Measurements from ENCODE around the gene AMY2B. TPM values are rescaled to one million over a fixed set of nuclear protein-coding genes. Genes with fewer than 3 reads are reported as not detected.
"Not testable (repeated sequence)": the region's sequence is repeated elsewhere in the genome, so short reads cannot be mapped to it uniquely, and the experiment has no call there.

Gene AMY2B
- total RNA-seq, 1 donor from 2014 or later: 10.0 TPM

DNA sequence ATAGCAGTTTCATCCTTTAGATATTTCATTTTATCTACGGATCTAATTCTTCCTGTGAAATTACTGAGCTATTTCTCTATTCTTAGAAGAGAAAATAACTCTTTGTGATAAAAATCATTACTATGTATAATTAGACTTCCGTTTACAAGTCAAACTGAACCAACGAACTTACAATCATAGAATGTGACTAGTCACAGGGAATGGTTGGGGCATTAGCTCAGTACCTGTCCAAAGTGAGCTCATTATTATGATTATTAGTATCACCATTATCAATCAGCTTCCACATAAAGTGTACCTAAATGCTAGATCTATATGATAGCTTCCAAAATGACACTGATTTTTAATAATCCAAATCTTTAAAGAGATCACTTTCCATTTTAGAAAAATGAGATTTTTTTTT lies 12.5 kb downstream of the AMY2B start:
- Mint-ChIP-seq H3K9me3 (peaks cover 3% of the 10 kb centered on the region), H3K4me1 (no peaks in the 10 kb centered on the region), H3K36me3 (no peaks in the 10 kb centered on the region), H3K27me3 (ENCODE audit: insufficient read depth, low read depth) (no peaks in the 10 kb centered on the region), H3K4me3 (no peak overlapping the region), H3K27ac (no peak overlapping the region)
- no peak overlapping the region for H3K27ac ChIP-seq
- no peak for TF ChIP-seq CTCF (IDR thresholded peaks at IDR 0.05)
- no peak for TF ChIP-seq EZH2 (IDR thresholded peaks at IDR 0.05)
- no peak for TF ChIP-seq EZH2phosphoT487 (IDR thresholded peaks at IDR 0.05)
- no peak overlapping the region for H3K4me3 ChIP-seq
- no peak overlapping the region for H3K4me2 ChIP-seq
- H3K4me1 ChIP-seq: no peaks in the 10 kb centered on the region
- no peaks in the 10 kb centered on the region for H3K79me2 ChIP-seq (ENCODE audit: low read depth)
- no peaks in the 10 kb centered on the region for H3K27me3 ChIP-seq
- no peaks in the 10 kb centered on the region for H3K36me3 ChIP-seq
- H4K20me1 ChIP-seq (ENCODE audit: low read depth): no peaks in the 10 kb centered on the region
- DNase-seq (ENCODE audit: low spot score): no peak
- no peak overlapping the region for H2AFZ ChIP-seq (replicated peaks)
- no peak overlapping the region for H3K9ac ChIP-seq
- no peaks in the 10 kb centered on the region for H3F3A ChIP-seq (ENCODE audit: low read depth)
- no peaks in the 10 kb centered on the region for H3K9me3 ChIP-seq (ENCODE audit: low read depth)

GRCh38 chr1:103584537-103584936 lies 13.1 kb downstream of the AMY2B start:
- Mint-ChIP-seq H3K9me3 (peaks cover 4% of the 10 kb centered on the region), H3K36me3 (no peaks in the 10 kb centered on the region), H3K27me3 (ENCODE audit: insufficient read depth, low read depth) (no peaks in the 10 kb centered on the region), H3K27ac (no peak overlapping the region), H3K4me1 (no peaks in the 10 kb centered on the region), H3K4me3 (no peak overlapping the region)
- H3K79me2 ChIP-seq (ENCODE audit: low read depth): no peaks in the 10 kb centered on the region
- H3K9me3 ChIP-seq (ENCODE audit: low read depth): no peaks in the 10 kb centered on the region
- no peaks in the 10 kb centered on the region for H3K36me3 ChIP-seq
- no peak for DNase-seq (ENCODE audit: low spot score)
- no peaks in the 10 kb centered on the region for H3K27me3 ChIP-seq
- H3K4me2 ChIP-seq: no peak overlapping the region
- no peak for TF ChIP-seq EZH2 (IDR thresholded peaks at IDR 0.05)
- no peak for TF ChIP-seq EZH2phosphoT487 (IDR thresholded peaks at IDR 0.05)
- TF ChIP-seq CTCF (IDR thresholded peaks at IDR 0.05): no peak
- H2AFZ ChIP-seq (replicated peaks): no peak overlapping the region
- no peaks in the 10 kb centered on the region for H4K20me1 ChIP-seq (ENCODE audit: low read depth)
- no peak overlapping the region for H3K4me3 ChIP-seq
- H3F3A ChIP-seq (ENCODE audit: low read depth): no peaks in the 10 kb centered on the region
- H3K9ac ChIP-seq: no peak overlapping the region
- no peak overlapping the region for H3K27ac ChIP-seq
- H3K4me1 ChIP-seq: no peaks in the 10 kb centered on the region

DNA sequence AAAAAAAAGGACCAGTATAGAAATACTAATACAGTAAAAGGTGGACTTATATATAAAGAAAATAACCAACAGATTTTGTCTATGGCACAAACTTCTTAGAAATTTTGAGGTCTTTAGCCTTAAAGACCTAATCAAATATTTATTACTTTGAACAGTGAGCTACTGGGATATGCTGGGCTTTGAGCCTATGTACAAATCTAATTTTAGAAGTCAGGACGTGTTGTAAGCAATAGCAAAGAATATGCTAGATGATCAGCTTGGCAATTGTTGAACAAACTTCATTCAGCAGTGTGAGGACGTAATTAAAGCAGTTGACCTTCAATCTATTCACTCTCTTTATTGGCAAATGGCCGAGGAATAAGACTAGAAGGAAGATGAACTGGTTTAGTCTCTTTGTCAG lies 31.4 kb downstream of the AMY2B start:
- not testable (repeated sequence) for H3K36me3 Mint-ChIP-seq; H3K79me2 ChIP-seq (ENCODE audit: low read depth); H3F3A ChIP-seq (ENCODE audit: low read depth); H3K9ac ChIP-seq; H3K27me3 Mint-ChIP-seq (ENCODE audit: insufficient read depth, low read depth); H3K36me3 ChIP-seq; H3K4me1 Mint-ChIP-seq; H3K4me3 ChIP-seq; H3K27ac ChIP-seq; H3K27ac Mint-ChIP-seq; H2AFZ ChIP-seq (replicated peaks); H3K9me3 ChIP-seq (ENCODE audit: low read depth); DNase-seq (ENCODE audit: low spot score); H3K4me3 Mint-ChIP-seq; H4K20me1 ChIP-seq (ENCODE audit: low read depth); H3K4me2 ChIP-seq; H3K9me3 Mint-ChIP-seq; H3K27me3 ChIP-seq; H3K4me1 ChIP-seq

DNA sequence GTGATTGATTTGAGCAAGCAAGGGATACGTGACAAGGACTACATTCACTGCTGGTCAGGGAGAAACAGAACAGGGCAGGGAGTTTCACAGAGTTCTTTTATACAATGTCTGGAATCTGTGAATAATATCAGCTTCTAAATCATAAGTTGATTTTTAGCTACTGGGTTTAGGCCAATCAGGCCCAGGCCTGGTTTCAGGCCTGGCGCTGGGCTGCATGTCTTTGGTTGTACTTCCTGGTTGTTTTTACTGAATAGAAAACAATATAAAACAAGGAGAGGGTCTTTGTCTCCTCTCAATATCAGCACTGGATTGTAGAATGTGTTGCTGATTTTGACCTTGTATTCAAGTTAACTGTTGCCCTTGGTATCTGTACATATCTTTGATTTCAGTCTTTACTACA lies 45.0 kb downstream of the AMY2B start:
- H3K9me3 Mint-ChIP-seq: no peaks in the 10 kb centered on the region
- Histone ChIP-seq H3K9ac (no peak overlapping the region), H3K4me2 (no peak overlapping the region), H3K79me2 (ENCODE audit: low read depth) (no peaks in the 10 kb centered on the region), H2AFZ (replicated peaks) (no peak overlapping the region), H3K9me3 (ENCODE audit: low read depth) (no peaks in the 10 kb centered on the region), H3K4me1 (no peaks in the 10 kb centered on the region), H3F3A (ENCODE audit: low read depth) (no peaks in the 10 kb centered on the region), H3K4me3 (no peak overlapping the region), H3K36me3 (no peaks in the 10 kb centered on the region), H3K27me3 (no peaks in the 10 kb centered on the region), H4K20me1 (ENCODE audit: low read depth) (no peaks in the 10 kb centered on the region), H3K27ac (no peak overlapping the region)
- no peak for DNase-seq (ENCODE audit: low spot score)
- TF ChIP-seq EZH2phosphoT487 (IDR thresholded peaks at IDR 0.05) (no peak), EZH2 (IDR thresholded peaks at IDR 0.05) (no peak), CTCF (IDR thresholded peaks at IDR 0.05) (no peak)
- no peak overlapping the region for H3K4me3 Mint-ChIP-seq
- H3K4me1 Mint-ChIP-seq: no peaks in the 10 kb centered on the region
- H3K27me3 Mint-ChIP-seq (ENCODE audit: insufficient read depth, low read depth): no peaks in the 10 kb centered on the region
- no peaks in the 10 kb centered on the region for H3K36me3 Mint-ChIP-seq
- no peak overlapping the region for H3K27ac Mint-ChIP-seq

DNA sequence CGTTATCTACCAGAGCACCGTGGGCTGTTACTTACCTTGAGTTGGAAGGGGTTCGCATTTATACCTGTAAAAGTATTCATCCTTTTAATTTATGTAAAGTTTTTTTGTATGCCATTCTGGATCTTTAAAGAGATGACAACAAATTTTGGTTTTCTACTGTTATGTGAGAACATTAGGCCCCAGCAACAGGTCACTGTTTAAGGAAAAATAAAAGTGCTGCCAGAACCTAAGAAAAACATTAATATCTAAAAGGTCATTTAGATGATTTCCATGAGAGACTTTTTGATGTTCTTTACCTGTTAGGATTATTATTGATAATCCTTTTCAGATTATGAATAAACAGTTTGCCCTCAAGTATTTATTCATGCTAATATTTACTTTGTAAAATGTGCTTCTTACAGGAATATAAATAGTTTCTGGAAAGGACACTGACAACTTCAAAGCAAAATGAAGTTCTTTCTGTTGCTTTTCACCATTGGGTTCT lies 45.6 kb downstream of the AMY2B start, which contains the start of gene AMY2A:
Gene AMY2A, plus strand, starts transcription at position 434 of the 484 bp plus-strand sequence. Its CDS starts 14 bp downstream, at position 448.
- H3K9ac ChIP-seq; H3K9me3 ChIP-seq (ENCODE audit: low read depth); H3K4me3 Mint-ChIP-seq; H3K79me2 ChIP-seq (ENCODE audit: low read depth); H3K27me3 Mint-ChIP-seq (ENCODE audit: insufficient read depth, low read depth); H3K4me2 ChIP-seq; H3K27me3 ChIP-seq; H3K27ac Mint-ChIP-seq; H3K4me3 ChIP-seq; H3K9me3 Mint-ChIP-seq; H4K20me1 ChIP-seq (ENCODE audit: low read depth); H3K36me3 Mint-ChIP-seq; H3F3A ChIP-seq (ENCODE audit: low read depth); H2AFZ ChIP-seq (replicated peaks); H3K27ac ChIP-seq; DNase-seq (ENCODE audit: low spot score); H3K4me1 ChIP-seq; H3K36me3 ChIP-seq; H3K4me1 Mint-ChIP-seq: not testable (repeated sequence)

DNA sequence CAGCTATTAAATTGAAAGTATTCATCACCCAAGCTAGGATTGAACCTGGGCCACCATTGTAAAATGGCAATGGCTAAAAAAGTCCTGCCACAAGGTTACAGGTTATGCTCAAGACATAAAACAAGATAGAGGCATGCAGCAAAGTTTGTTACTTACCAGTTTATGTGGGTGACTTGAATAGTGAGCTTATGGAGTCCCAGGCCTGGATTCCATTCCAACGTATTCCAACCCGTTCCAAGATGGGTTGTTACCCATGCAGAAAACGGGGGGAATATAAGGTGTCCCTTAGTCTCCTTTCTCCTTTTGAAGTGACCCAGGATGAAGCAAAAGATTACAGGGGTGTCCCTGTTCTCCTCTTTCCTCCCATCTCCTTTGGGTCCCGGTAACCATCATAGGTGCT lies 56.0 kb downstream of the AMY2B start:
- H3K9me3 ChIP-seq (ENCODE audit: low read depth); H3K4me1 Mint-ChIP-seq; H4K20me1 ChIP-seq (ENCODE audit: low read depth); DNase-seq (ENCODE audit: low spot score); H3K27ac Mint-ChIP-seq; H3K9me3 Mint-ChIP-seq; H3K27ac ChIP-seq; H3K4me3 ChIP-seq; H3K27me3 Mint-ChIP-seq (ENCODE audit: insufficient read depth, low read depth); H3K36me3 Mint-ChIP-seq; H3K9ac ChIP-seq; H3K36me3 ChIP-seq; H3K27me3 ChIP-seq; H2AFZ ChIP-seq (replicated peaks); H3F3A ChIP-seq (ENCODE audit: low read depth); H3K4me2 ChIP-seq; H3K4me3 Mint-ChIP-seq; H3K4me1 ChIP-seq; H3K79me2 ChIP-seq (ENCODE audit: low read depth): not testable (repeated sequence)

Measured in neural progenitor cell (in vitro differentiated cells).